NCI-H345 treated with DMSO at 0.1 percent for 48 hours (cell line): ENCODE measurements around the gene CTCF.

Experiments
- DNase-seq: peaks from one replicate; lab custom pipeline; 2025; ENCODE audit not compliant: unreplicated experiment; lab: John Stamatoyannopoulos, UW

The CTCF gene

DNA sequence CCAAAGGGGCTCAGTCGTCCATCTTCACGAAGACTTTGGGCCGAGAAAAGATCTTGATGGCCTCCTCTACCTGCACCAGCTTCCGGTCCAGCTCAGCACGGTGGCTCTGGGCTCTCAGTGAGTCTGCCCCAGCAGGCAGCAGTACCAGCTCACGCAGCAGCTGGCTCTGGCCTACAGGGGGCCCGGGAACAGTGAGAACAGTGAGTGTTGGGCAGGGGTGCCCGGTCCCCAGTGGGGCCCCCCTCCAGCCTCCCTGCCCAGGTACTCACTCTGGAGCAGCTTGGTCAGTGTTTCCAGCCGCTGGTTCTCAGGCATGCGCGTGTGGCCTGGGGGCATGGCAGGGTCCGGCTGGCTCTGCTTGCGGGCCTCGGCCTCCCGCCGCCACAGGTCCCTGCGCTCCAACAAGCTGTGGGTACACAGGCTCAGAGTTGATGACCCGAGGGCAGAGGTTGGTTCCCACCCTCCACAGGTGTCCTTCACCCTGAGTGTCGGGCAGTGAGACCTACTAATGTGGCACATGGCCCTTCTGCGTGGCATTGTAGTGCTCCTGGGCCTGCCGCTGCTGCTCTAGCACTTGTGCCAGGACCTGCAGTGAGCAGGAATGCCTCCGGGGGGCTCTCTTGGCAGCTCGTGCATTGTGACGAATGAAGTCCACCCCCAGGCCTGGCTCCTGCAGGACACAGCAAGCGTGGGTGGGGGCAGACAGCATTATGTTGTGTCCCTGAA, 101.0 kb downstream of the CTCF start:
- DNase-seq: no peak

- DNase-seq: no peak
Measured at GRCh38 chr16:67663877-67664222, 101.5 kb downstream of the CTCF start.

DNA sequence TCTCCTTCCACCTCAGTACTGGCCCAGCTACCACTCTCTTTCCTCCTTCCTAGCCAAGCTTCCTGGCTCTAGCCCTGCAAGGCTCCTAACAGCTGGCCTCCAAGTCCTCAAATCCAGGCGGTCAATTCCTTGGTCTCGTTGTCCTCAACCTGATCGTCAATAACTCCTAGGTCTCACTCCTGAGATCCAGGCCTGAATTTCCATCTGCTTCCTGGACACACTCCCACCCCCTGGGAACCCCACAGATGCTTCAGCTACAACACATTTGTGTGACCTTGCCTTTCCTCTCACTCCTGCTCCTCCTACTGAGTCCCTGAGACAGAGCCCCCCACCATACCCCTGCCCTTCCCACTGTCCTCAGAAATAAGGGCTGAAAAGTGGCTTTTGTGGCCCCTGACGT, 101.9 kb downstream of the CTCF start:
- no peak for DNase-seq

GRCh38 chr16:67664871-67665270, 102.5 kb downstream of the CTCF start:
- no peak for DNase-seq

DNA sequence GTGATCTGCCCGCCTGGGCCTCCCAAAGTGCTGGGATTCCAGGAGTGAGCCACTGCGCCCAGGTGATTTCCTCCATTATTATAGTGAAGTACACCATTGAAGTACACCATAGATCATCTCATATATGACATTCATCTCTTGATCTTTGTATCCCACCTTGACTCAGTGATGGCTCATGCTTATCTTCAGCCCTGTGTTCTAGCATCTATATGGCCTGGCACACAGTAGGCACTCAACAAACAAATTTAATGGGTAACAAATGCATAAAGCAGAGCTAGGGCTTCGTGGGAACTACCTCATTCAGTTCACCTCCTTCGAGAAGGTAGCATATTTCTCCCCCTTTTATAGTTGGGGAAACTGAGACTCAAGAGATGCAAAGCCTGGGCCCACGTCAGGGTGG, 103.3 kb downstream of the CTCF start:
- no peak for DNase-seq

- DNase-seq: no peak
Measured at GRCh38 chr16:67666032-67666551, 103.8 kb downstream of the CTCF start.

DNA sequence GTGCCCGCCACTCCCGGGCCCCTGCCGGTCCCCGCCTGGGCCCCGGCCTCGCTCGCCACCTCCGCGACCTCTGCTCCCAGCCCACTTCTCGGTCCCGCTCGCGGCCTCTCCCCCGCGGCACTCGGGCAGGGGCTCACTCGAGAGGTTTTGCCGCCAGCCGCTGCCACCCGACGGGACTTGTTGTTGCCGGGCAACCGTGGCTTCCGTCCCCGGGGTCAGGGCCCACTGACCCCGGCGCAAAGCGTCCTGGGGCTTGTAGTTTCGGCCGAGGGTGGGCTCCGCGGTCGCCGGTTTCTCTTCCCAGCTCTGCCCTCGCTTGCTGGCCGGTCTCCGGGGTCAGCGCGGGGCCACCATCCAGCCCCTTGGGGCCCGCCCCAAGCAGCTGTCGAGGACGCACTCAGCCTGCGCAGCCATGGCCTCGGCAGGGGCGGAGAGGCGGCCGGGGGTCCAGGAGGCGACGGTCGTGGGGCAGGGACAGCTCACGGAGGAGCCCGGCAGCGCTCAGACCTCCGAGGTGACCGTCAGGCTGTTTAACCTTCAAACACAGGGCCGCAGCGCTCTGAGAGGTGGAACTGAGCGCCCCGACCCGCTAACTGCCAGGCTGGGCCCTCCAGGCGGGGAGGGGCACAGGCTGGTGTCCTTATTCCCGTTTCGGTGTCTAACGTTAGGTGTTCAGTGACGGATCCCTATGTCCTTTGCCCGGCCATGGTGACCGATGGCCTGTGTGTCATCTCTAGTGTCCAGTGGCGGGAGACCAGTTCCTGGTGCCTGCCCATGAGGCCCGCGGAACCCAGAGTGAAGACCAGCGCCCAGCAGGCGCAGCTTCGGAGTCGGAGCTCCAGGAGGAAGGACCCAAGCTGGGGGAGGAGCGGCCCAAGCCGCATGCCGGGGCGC, 104.5 kb downstream of the CTCF start, which contains the start of the genes C16orf86 and ENKD1:
C16orf86 (plus strand) TSS at position 256 of the 894 bp plus-strand sequence; CDS start at position 413, 157 bp downstream.
ENKD1 (minus strand) TSS at position 192 of the 894 bp plus-strand sequence. CDS start 308 bp downstream, outside the sequence.
- DNase-seq: peak; percentile 21

DNA sequence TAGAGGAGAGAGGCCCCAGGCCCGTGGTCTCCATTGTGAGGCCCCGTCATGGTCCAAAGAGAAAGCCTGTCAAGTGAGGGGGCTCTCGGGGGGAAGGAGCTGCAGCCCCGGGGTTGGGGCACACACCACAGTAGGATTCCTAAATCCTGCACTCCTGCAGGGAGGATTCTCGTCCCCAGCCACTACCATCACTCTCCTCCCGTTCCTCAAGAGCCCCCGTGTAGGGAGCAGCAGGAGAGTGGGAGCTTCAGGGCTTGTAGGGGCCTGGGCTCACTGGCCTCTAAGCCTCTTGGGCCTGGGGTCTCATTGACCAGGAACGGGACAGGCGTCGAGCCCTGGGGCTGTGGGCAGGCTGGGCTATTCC, 105.1 kb downstream of the CTCF start:
- no peak for DNase-seq

DNA sequence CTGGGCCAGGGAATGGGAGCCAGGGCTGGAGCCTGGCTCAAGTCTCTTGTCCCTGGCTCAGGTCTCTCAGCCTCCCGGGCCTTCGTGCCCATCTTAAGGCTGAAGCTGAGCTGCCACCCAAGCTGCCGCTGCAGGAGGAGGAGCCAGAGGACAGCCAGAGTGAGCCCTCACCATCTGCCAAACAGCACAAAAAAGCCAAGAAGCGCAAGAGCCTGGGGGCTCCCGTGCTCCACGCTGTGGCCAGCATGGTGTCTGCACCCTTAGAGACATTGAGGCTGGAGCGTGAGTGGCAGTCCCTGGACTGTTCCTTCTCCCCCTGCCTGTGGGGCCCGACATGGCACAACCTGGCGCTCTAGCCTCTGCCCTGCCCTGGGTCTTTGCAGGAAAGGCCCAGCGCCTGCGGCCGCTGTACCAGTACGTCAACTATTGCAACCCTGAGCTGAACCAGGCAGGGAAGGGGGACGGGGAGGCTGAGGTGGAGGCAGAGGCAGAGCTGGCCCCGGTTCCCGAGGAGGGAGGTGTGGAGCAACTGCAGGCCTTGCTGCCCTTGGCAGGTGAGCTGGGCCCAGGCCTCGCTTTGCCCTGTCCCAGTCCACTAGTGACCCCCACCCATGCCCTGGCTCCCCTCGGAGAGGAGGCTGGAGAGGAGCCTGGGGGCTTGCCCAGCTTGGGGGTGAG, 105.6 kb downstream of the CTCF start:
- DNase-seq: peak; percentile 39

DNA sequence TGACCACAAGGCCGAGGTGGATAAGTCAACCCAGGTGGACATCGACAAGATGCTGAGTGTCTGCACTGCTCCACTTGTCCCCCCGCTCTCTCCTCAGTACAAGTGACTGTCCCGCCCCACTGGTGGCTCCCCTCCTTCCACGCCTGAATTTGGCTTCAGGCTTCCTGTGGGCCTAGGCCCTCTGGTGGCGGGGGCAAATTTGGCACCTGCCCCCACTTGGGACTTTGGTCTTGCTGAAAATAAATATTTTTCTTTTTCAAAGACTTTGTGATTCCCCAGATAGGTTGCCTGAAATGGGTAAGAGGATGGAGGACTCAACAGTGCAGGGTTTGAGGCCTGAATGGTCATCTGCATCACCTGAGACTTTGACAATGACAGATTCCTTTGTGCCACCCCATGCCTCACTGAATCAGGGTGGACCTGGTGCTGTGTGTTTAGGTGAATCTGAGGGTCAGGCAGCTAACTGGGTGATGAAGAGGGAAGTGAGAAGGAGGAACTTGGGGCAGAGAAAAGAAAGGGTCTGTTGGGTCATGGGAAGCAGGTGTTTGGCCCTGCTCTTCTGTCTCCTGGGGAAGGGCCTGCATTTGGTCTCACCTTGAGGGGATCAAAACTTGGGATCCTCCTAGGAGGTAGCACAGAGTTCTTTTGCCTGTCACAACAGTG, 106.3 kb downstream of the CTCF start:
- DNase-seq: no peak

GRCh38 chr16:67669499-67670101, 107.3 kb downstream of the CTCF start:
- no peak for DNase-seq

DNA sequence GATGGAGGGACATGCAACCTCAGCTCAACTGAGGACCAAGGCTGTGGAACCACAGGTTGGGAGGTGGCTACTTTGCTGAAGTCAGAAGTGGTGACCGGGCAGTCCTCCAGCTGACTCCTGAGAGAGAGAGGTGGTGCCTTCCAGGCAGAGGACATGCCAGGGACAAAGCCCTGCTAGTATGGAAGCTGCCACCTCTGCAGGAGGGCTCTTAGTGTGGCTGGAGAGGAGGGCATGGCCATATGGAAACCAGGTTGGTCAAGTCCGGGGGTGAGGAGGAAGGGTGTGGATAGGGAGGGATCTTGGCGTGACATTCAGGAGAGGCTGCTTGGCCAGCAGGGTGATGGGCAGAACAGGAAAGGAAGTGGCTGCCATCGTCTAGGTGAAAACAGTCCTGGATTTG, 110.0 kb downstream of the CTCF start:
- no peak for DNase-seq

- DNase-seq: no peak
Measured at GRCh38 chr16:67672739-67673662, 110.7 kb downstream of the CTCF start.

DNA sequence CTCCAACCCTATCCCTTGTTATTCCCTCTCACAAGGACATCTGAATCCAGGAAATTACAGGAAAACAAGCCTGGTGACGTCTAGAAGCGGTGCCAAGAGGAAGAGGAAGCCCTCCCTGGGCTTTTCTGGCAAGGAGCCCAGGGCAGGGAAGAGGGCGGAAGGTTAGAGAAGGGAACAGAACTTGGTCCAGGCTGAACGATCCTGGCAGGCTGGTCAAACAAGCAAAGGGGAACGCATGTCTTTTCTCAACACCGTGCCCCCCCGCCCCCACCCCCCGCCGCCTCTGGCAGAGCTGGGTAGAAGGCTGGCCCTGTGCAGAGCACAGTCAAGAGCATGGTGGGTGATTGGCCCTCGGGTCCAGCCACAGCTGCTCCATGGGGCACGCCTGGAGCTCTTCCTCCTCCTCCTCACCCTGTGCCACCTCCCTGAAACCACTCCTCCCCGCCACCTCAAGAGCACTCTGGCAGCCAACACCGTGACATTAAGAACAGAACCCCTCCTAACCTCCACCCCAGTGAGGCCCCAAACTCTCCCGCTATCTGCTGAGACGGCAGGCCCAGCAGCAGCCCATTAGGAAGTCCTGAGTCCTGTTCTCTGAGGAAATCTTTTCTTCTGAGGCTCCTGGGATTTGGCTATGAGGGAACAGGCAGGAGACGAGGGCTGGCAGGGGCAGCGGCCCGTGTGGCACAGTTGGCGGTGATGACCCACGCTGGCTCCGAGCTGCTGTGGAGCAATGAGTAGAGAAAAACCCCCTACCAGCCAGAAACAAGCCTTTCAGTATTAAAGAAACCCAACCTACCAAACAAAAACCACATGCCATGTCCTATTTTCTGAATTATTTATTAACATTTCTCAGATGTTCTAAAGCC, 111.6 kb downstream of the CTCF start:
- no peak for DNase-seq

DNA sequence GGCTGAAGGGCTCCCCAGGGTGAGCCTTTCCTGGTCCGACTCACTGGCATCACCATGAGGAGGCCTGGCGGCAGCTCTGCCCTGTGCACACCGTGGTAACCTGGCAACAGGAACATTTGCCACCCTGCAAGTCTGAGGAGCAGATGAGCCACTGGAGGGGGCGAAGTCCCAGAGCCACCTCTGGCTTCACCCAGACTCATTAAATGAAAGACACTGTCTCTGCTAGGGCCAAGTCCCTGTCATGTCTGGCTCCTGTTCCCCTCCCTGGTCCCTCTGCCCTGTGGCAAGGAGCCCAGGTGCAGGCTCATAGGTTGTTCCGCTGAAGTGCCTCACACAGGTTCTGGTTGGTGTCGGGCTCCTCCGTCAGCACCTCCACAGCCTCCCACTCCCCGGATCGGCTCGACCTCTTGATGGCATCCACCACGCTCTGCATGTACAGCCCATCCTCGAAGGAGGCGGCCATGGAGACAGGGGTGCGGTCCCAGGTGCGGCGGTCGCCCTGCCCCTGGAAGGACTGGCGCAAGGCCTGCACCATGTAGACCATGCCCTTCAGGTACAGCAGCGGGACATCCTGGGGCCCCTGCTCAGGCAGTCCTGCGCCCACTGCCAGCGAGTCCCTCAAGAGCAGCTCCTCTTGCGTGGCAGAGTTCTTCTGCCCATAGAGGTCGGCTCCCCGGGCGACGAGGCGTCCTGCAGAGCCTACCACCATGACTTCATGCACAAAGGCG, 112.7 kb downstream of the CTCF start:
- DNase-seq: no peak

GRCh38 chr16:67675579-67675935, 113.2 kb downstream of the CTCF start:
- no peak for DNase-seq

DNA sequence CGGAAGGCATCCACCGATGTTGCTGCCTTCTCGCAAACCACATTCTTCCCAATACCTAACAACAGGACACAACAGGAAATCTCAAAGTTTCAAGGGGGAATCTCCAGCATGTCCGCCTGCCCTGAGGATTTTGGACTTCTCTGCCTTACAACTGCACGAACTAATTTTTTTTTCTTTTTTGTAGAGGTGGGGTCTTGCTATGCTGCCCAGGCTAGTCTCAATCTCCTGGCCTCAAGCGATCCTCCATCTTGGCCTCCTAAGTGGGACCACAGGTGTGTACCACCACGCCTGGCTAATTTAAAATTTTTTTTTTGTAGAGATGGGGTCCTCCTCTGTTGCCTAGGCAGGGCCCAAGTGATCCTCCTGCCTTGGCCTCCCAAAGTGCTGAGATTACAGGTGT, 113.7 kb downstream of the CTCF start:
- DNase-seq: no peak

GRCh38 chr16:67676516-67676915, 114.2 kb downstream of the CTCF start:
- DNase-seq: no peak
